T-helper 1 cell treated with Interleukin-12 subunit alpha and Interleukin-12 subunit beta and Interleukin-4 antibody, amounts not matched to agents 30 ng/mL and 1 ng/mL, for 36 hours (primary cell): Measurements from ENCODE around the gene FBXO24. TPM values are rescaled to one million over a fixed set of nuclear protein-coding genes. Genes with fewer than 3 reads are reported as not detected.

ENCODE experiments used
- intact Hi-C: fragments of 100-400 bp; cut with micrococcal nuclease; formaldehyde crosslinking; loops from one replicate; pipeline ENCODE4 v1.15.1; 2024
- total RNA-seq: library from RNA; stranded (reverse); gene quantifications from 2 replicates; pipeline ENCODE4 v1.2.3, GENCODE V29; 2022

The FBXO24 gene
- total RNA-seq, 1 donor from 2014 or later = 0.66 TPM

DNA sequence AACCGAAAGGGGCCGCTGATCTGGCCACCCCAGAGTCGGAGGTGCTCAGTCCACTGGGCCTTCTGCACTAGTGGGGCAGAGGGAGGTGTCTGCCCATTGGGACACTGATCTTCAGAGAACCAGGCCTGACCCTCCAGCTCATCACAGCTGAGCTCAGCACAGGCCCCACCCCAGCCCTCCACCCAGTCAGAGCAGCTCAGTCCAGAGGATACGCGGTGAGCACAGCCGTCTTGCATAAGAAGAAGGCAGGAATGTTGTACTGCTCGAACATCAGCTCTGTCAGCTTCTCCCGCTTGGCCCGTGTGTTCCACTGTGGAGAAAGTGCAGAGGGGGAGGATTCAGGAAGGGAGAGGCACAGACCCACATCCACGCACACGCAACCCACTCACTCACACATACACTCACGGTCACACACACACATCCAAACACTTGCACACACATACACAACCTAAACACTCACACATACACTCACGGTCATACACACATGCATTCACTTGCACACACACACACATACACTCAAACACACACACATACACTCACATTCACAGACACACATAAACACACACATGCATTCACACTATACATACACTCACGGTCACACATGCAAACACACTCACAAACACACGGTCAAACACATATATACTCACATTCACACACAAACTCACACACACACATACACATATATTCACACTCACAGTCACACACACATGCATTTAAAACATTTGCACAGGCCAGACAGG lies 63.9 kb downstream of the FBXO24 start:
- intact Hi-C loops = no loop called here

Other genes starting within 250 kb of the FBXO24 start
- gene PILRB, start 228.2 kb upstream of the FBXO24 start, total RNA-seq = 82.4 and 84.7 TPM in 2 replicates
- 11.7 and 11.8 TPM in 2 replicates for gene PILRA, start 212.8 kb upstream of the FBXO24 start, total RNA-seq
- gene ZCWPW1, start 157.6 kb upstream of the FBXO24 start, total RNA-seq = 1.8 and 2.4 TPM in 2 replicates
- gene MEPCE, start 156.5 kb upstream of the FBXO24 start, total RNA-seq = 42.3 and 43.4 TPM in 2 replicates
- 60.9 and 61.5 TPM in 2 replicates for gene PPP1R35, start 149.8 kb upstream of the FBXO24 start, total RNA-seq
- 2.5 and 2.9 TPM in 2 replicates for gene SPACDR, start 122.1 kb upstream of the FBXO24 start, total RNA-seq
- 118 and 125 TPM in 2 replicates for gene TSC22D4, start 107.1 kb upstream of the FBXO24 start, total RNA-seq
- 0.12 TPM in 1 of 2 replicates, not detected in the other for gene NYAP1, start 102.4 kb upstream of the FBXO24 start, total RNA-seq
- gene AGFG2, start 47.1 kb upstream of the FBXO24 start, total RNA-seq = 58.0 and 62.3 TPM in 2 replicates
- gene SAP25, start 12.4 kb upstream of the FBXO24 start, total RNA-seq = 20.9 and 23.8 TPM in 2 replicates
- 171 and 180 TPM in 2 replicates for gene LRCH4, start 199 bp upstream of the FBXO24 start, total RNA-seq
- gene PCOLCE, start 16.0 kb downstream of the FBXO24 start, total RNA-seq = 5.4 and 7.3 TPM in 2 replicates
- gene MOSPD3, start 26.2 kb downstream of the FBXO24 start, total RNA-seq = 44.0 and 44.4 TPM in 2 replicates
- gene TFR2, start 55.2 kb downstream of the FBXO24 start, total RNA-seq = 9.8 and 10.9 TPM in 2 replicates
- gene ACTL6B, start 70.1 kb downstream of the FBXO24 start, total RNA-seq = not detected in 2 replicates
- 228 and 230 TPM in 2 replicates for gene GNB2, start 87.4 kb downstream of the FBXO24 start, total RNA-seq
- gene GIGYF1, start 107.9 kb downstream of the FBXO24 start, total RNA-seq = 47.1 and 54.5 TPM in 2 replicates
- gene POP7, start 119.8 kb downstream of the FBXO24 start, total RNA-seq = 42.5 TPM in 2 replicates
- gene EPO, start 134.1 kb downstream of the FBXO24 start, total RNA-seq = not detected in 2 replicates
- not detected in 2 replicates for gene ZAN, start 147.3 kb downstream of the FBXO24 start, total RNA-seq
- gene EPHB4, start 241.2 kb downstream of the FBXO24 start, total RNA-seq = 1.0 TPM in 2 replicates